ENCODE measurements around the gene PPP1R3D. TPM values are rescaled to one million over a fixed set of nuclear protein-coding genes. Genes with fewer than 3 reads are reported as not detected.
A peak's percentile ranks its signal among the peaks of the same experiment; 100 is the strongest.

PPP1R3D gene
- polyA plus RNA-seq, 1 experiment, result 3.1 TPM

DNA sequence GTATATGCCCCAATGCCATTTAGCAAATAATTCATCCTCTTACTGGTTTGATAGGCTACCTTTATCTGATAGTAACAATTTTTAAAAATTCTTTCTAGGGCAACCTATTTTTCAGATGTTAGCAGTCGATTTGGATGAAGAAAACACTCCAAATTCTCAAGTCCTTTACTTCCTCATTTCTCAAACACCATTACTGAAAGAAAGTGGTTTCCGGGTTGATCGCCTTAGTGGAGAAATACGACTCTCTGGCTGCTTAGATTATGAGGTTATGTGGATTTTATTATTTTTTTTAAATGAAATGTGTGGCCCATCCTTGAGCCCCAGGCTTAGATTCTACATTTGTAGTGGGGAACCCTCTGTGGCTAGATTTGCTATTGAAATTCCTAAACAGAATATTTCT lies 44.4 kb upstream of the PPP1R3D start:
- Histone ChIP-seq H3K9me3 (ENCODE audit: control insufficient read depth, insufficient read depth, low read length) (no peaks in the 10 kb centered on the region), H3K27ac (ENCODE audit: low read depth, low read length) (no peak overlapping the region), H3K27me3 (ENCODE audit: control insufficient read depth, insufficient read depth, low read length) (no peaks in the 10 kb centered on the region), H3K4me3 (ENCODE audit: low read depth, low read length) (no peak overlapping the region)
- no peak for DNase-seq (ENCODE audit: low read depth, low spot score)
- TF ChIP-seq, protein P1, sequence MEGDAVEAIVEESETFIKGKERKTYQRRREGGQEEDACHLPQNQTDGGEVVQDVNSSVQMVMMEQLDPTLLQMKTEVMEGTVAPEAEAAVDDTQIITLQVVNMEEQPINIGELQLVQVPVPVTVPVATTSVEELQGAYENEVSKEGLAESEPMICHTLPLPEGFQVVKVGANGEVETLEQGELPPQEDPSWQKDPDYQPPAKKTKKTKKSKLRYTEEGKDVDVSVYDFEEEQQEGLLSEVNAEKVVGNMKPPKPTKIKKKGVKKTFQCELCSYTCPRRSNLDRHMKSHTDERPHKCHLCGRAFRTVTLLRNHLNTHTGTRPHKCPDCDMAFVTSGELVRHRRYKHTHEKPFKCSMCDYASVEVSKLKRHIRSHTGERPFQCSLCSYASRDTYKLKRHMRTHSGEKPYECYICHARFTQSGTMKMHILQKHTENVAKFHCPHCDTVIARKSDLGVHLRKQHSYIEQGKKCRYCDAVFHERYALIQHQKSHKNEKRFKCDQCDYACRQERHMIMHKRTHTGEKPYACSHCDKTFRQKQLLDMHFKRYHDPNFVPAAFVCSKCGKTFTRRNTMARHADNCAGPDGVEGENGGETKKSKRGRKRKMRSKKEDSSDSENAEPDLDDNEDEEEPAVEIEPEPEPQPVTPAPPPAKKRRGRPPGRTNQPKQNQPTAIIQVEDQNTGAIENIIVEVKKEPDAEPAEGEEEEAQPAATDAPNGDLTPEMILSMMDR (IDR thresholded peaks at IDR 0.05; ENCODE audit: low read depth, low read length), result no peak
- ChIA-PET POLR2A (no interaction called here), CTCF (interaction anchor here (1.4 kb wide), 1 partner anchor 8 kb away, joined by 3 read pairs; no protein-coding TSS in a partner anchor)

DNA sequence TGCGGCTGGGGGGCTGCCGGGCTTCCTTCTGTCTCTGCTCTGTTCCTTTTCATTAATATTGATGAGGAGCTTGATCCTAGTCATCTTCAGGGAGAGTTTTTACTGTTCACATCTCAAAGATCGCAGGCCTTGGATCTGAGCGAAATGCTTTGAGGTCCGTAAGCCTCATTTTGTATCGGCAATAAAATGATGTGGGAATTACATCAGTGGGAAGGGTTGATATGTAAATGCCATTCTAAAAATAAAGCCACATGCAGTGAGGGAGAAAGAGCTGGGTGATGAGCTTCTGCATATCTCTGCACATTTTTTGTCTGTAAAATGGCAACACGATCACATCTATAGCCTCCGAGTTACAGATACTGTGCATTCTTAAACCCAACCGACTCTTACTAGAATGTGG lies 43.0 kb upstream of the PPP1R3D start:
- Histone ChIP-seq H3K4me3 (ENCODE audit: low read depth, low read length) (no peak overlapping the region), H3K9me3 (ENCODE audit: control insufficient read depth, insufficient read depth, low read length) (no peaks in the 10 kb centered on the region), H3K27me3 (ENCODE audit: control insufficient read depth, insufficient read depth, low read length) (no peaks in the 10 kb centered on the region), H3K27ac (ENCODE audit: low read depth, low read length) (no peak overlapping the region)
- ChIA-PET POLR2A (no interaction called here), CTCF (interaction anchor here (0.5 to 1.2 kb wide), 2 partner anchors 10 to 21 kb away, joined by 3 to 4 read pairs; no protein-coding TSS in a partner anchor)
- DNase-seq (ENCODE audit: low read depth, low spot score), result no peak
- TF ChIP-seq, protein P1 (IDR thresholded peaks at IDR 0.05; ENCODE audit: low read depth, low read length), result no peak

GRCh38 chr20:59977086-59977485 lies 37.0 kb upstream of the PPP1R3D start:
- Histone ChIP-seq H3K27me3 (ENCODE audit: control insufficient read depth, insufficient read depth, low read length) (no peaks in the 10 kb centered on the region), H3K9me3 (ENCODE audit: control insufficient read depth, insufficient read depth, low read length) (no peaks in the 10 kb centered on the region), H3K27ac (ENCODE audit: low read depth, low read length) (no peak overlapping the region), H3K4me3 (ENCODE audit: low read depth, low read length) (no peak overlapping the region)
- TF ChIP-seq, protein P1 (IDR thresholded peaks at IDR 0.05; ENCODE audit: low read depth, low read length), result no peak
- DNase-seq (ENCODE audit: low read depth, low spot score), result no peak
- POLR2A ChIA-PET, result no interaction called here
- CTCF ChIA-PET, result no interaction called here

DNA sequence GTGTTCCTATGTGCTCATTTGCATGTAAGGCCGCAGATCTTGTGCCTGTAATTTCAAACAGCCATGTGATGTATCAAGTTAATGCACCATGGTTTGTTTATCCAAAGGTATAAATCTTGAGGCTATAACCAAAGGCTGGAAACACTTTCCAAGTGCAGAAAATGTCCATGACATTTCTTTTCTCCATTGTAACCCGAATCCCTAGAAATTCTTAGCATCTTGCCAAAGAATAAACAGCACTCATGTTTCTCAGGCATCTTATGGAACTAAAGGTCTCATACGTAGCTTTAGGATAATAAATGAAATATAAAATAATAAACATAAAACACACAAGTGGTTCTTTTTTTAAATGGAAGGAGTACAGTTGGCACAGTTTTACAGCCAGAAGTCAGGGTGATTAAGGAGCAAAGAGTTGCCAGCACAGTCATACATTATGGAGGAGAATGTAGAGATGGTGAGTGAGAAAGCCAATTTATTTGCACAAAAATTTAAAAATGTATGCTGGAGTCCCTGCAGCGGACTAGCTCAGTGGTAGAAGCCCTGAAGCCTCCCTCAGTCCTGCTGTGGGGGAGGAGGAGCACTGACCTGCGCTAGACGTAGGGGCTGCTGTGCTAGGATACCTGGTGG lies 36.2 kb upstream of the PPP1R3D start:
- Histone ChIP-seq H3K4me3 (ENCODE audit: low read depth, low read length) (no peak overlapping the region), H3K27me3 (ENCODE audit: control insufficient read depth, insufficient read depth, low read length) (no peaks in the 10 kb centered on the region), H3K9me3 (ENCODE audit: control insufficient read depth, insufficient read depth, low read length) (no peaks in the 10 kb centered on the region), H3K27ac (ENCODE audit: low read depth, low read length) (no peak overlapping the region)
- peak; percentile 30 for DNase-seq (ENCODE audit: low read depth, low spot score)
- POLR2A ChIA-PET, result no interaction called here
- CTCF ChIA-PET, result interaction anchor here (1.0 to 1.2 kb wide), 2 partner anchors 9 to 17 kb away, joined by 3 read pairs; no protein-coding TSS in a partner anchor
- TF ChIP-seq, protein P1 (IDR thresholded peaks at IDR 0.05; ENCODE audit: low read depth, low read length), result no peak

DNA sequence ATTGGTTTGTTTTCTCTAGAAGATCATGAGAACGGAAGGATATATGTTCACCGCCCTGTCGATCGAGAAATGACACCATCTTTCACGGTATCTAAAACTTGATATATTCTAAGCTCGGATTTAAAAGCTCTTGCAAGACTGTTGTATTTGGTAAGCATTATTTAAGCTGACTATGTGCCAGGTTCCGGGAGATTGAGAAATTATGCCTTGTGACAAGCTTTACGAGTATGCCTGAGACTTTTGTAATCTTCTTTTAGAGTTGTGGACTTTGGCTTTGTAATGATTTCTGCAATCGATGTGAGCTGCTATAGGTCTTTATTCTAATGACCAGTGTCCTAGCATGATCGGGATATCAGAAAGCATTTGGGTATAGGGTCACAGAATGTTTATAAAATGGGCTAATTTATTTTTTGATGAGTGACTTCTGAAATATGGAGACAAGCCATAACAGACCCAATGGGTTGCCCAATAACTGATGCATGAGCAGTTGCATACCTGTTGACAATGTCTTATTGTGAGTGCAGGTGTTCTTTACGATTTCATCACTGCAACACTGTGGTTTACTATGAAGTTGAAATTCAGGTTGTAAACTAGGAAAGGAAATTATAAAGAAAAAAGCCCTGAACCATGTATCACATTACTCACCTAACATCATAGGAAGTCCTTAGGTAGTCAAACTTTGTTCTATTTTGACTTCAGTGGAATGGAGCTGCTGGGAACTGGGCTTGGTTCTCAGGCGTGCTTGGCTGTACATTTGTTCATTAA lies 32.1 kb upstream of the PPP1R3D start:
- CTCF ChIA-PET, result interaction anchor here (0.6 to 1.6 kb wide), 2 partner anchors 23 to 38 kb away, joined by 4 read pairs; no protein-coding TSS in a partner anchor
- Histone ChIP-seq H3K9me3 (ENCODE audit: control insufficient read depth, insufficient read depth, low read length) (no peaks in the 10 kb centered on the region), H3K27ac (ENCODE audit: low read depth, low read length) (no peak overlapping the region), H3K4me3 (ENCODE audit: low read depth, low read length) (no peak overlapping the region), H3K27me3 (ENCODE audit: control insufficient read depth, insufficient read depth, low read length) (no peaks in the 10 kb centered on the region)
- TF ChIP-seq, protein P1 (IDR thresholded peaks at IDR 0.05; ENCODE audit: low read depth, low read length), result no peak
- DNase-seq (ENCODE audit: low read depth, low spot score), result no peak
- POLR2A ChIA-PET, result no interaction called here
